Measurements from ENCODE around the gene ADAM12.

The ADAM12 gene

GRCh38 chr10:126235091-126235978, 152.9 kb downstream of the ADAM12 start:
- no peak overlapping the region for H3K4me3 ChIP-seq (ENCODE audit: low read depth, low read length)
- TF ChIP-seq, protein P1, sequence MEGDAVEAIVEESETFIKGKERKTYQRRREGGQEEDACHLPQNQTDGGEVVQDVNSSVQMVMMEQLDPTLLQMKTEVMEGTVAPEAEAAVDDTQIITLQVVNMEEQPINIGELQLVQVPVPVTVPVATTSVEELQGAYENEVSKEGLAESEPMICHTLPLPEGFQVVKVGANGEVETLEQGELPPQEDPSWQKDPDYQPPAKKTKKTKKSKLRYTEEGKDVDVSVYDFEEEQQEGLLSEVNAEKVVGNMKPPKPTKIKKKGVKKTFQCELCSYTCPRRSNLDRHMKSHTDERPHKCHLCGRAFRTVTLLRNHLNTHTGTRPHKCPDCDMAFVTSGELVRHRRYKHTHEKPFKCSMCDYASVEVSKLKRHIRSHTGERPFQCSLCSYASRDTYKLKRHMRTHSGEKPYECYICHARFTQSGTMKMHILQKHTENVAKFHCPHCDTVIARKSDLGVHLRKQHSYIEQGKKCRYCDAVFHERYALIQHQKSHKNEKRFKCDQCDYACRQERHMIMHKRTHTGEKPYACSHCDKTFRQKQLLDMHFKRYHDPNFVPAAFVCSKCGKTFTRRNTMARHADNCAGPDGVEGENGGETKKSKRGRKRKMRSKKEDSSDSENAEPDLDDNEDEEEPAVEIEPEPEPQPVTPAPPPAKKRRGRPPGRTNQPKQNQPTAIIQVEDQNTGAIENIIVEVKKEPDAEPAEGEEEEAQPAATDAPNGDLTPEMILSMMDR (IDR thresholded peaks at IDR 0.05; ENCODE audit: low read depth, low read length) = no peak

DNA sequence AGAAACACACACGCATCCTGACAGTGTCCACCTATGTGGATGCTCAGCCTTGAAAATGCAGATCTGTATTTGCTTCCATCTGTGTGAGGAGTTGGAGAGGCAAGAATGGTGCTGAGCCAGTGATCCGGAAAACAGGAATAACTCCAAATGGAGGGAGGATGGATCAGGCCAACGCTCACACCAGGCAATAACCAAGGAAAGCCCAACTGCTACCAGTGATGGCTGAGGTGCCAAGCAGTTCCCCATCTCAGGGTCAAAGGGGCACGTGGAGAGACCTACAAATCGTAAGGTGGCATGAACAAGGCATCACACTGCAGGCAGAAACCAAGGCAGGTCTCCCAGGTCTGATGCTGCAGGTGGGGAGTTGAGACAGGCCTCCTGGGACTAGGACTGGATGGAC, 153.6 kb downstream of the ADAM12 start:
- TF ChIP-seq, protein P1 (IDR thresholded peaks at IDR 0.05; ENCODE audit: low read depth, low read length) = no peak
- H3K4me3 ChIP-seq (ENCODE audit: low read depth, low read length) = no peak overlapping the region

- no peak overlapping the region for H3K4me3 ChIP-seq (ENCODE audit: low read depth, low read length)
- TF ChIP-seq, protein P1 (IDR thresholded peaks at IDR 0.05; ENCODE audit: low read depth, low read length) = no peak
Measured at GRCh38 chr10:126233182-126234148, 154.8 kb downstream of the ADAM12 start.

- H3K4me3 ChIP-seq (ENCODE audit: low read depth, low read length) = no peak overlapping the region
- TF ChIP-seq, protein P1 (IDR thresholded peaks at IDR 0.05; ENCODE audit: low read depth, low read length) = no peak
Measured at GRCh38 chr10:126230587-126230986, 157.7 kb downstream of the ADAM12 start.

GRCh38 chr10:126229686-126230085, 158.6 kb downstream of the ADAM12 start:
- TF ChIP-seq, protein P1 (IDR thresholded peaks at IDR 0.05; ENCODE audit: low read depth, low read length) = no peak
- H3K4me3 ChIP-seq (ENCODE audit: low read depth, low read length) = no peak overlapping the region

DNA sequence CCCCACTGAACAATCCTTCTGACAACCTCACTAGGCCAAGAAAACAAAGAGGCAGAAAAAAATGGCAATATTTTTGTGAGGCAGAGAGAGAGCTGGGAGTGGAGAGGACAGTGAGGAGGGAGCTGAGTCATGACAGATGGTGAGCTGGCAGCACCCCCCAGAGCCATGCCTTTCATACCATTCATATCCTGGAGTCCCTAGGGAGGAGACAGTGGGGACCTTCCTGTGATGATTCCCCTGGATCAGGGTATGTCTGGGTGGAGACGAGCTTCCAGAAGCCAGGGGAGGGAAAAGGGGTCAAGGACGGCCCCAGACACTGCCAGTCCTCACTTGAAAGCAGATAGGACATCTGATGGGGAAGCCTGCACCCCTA, 160.5 kb downstream of the ADAM12 start:
- H3K4me3 ChIP-seq (ENCODE audit: low read depth, low read length) = no peak overlapping the region
- TF ChIP-seq, protein P1 (IDR thresholded peaks at IDR 0.05; ENCODE audit: low read depth, low read length) = no peak
